Medulla oblongata (tissue), 1 donor: Measurements from ENCODE around the gene EGR1.
"Not testable (repeated sequence)": the region's sequence is repeated elsewhere in the genome, so short reads cannot be mapped to it uniquely, and the experiment has no call there.

Source experiments
- DNase-seq: peaks from one replicate; pipeline ENCODE4 v3.0.0-alpha.2; 2015; ENCODE audit errors: extremely low spot score

The EGR1 gene

DNA sequence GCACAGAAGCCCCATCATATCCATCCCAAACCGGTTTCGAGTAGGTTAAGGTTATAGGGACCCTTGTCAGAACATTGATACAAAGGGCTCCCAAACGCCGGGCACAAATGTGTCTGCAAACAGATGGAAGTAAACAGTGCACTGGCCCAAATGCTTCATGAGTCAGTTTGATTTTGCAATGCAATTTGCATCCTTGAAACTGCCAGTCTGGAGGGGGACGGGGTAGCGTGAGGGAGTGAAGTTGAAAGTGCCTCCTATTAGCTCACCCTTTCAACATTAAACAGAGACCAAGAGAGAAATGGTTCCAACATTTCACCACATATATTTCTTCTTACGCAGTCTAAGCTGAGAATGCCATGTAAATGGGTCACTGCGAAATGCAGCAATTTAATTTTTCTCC, 42.2 kb downstream of the EGR1 start:
- not testable (repeated sequence) for DNase-seq

DNA sequence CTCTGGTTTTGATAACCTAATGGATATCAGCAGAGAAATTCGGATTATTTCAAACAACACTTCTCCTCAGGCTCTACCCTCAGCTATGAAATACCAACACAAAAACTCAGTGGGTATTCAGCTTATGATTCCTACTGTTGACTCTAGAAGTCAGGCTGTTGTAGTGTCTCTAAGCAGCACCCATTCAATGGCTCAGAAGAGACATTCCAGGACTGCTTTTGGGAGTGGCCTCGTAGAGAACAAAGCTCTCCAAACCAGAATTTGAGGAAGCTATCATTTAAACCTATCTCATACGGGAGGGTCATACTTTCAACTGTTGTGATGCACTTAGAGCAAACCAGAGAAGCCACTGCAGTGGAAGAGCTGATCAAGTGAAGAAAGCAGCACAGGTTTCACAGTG, 43.7 kb downstream of the EGR1 start:
- DNase-seq = no peak

DNA sequence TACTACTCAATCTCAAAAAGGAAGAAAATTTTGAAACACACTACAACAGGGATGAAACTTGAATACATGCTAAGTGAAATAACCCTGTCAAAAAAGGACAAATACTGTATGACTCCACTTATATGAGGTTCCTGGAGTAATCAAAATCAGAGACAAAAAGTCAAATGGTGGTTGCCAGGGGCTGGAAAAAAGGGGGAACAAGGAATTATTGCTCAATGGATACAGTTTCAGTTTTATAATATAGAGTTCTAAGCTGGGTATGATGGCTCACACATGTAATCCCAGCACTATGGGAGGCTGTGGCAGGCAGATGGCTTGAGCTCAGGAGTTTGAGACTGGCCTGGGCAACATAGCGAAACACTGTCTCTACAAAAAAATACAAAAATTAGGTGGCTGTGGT, 48.7 kb downstream of the EGR1 start:
- DNase-seq = no peak

DNA sequence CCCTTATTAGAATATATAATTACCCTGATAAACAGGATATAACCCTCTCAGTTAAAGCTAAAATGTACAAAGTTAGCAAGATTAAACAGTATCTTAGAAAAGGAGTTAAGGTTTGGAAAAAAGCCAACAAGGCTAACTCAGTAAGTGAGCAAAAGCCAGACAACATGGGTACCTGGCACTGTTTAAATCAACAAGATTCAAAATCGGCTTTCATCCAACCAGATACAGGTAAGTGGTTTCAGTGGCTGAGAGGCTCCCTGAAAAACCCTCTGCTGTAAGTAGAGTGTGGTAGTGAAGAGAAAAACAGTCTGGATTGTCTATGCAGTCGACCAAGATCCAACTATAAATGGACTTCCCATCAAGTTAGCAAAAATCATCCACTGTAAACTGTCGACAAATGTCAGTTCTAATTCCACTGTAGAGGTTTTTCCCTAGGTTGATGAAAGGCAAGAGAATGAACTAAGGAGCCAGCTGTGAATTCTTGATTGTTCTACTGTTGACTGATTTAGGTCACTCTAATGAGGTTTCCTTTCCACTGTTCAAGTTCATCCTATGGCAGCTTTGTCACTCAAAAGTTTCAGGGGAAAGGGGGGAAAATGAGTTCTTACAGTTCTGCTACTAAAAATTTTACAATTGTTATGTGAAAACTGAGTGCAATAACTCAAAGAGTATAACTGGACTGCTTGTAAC, 50.4 kb downstream of the EGR1 start:
- DNase-seq = no peak

DNA sequence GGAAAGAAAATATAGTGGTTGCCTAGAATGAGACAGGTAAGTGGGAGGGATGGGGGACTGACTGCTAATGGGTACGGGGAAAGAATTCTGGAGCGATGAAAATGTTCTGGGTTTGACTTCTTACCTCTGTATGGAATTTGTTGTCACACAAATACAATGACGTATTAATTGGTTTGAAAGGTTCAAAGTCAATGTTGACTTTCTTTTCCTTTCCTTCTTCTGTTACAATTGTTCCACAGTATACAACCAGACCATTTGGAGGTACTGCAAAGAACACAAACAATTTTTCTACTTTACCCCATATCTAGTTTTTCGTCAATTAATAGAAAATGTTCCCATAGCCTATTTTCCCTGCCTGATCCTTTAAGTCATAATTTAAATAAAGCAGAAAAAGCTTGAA, 52.2 kb downstream of the EGR1 start:
- DNase-seq = no peak
